ENCODE data around the gene ZNF683.

DNA sequence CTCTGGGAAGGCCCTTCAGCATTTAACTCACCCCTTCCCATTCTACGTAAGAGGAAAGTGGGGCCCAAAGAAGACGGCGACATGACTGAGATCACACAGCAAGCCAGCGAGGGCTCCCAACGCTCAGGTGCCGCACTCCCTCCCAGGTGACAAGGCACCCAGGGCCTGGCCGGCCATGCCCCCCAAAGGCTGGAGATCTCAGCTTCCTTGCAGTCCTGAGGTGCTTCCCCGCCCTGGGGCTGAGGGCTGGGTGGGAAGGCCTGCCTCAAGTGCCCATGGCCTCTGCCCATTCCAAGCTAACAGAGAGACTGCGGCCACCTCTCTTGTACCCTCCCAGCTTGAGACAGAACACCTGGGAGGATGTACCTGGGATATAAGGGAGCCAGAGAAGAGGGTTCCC is 17.6 kb downstream of the ZNF683 start:
- TF ChIP-seq, protein P1, sequence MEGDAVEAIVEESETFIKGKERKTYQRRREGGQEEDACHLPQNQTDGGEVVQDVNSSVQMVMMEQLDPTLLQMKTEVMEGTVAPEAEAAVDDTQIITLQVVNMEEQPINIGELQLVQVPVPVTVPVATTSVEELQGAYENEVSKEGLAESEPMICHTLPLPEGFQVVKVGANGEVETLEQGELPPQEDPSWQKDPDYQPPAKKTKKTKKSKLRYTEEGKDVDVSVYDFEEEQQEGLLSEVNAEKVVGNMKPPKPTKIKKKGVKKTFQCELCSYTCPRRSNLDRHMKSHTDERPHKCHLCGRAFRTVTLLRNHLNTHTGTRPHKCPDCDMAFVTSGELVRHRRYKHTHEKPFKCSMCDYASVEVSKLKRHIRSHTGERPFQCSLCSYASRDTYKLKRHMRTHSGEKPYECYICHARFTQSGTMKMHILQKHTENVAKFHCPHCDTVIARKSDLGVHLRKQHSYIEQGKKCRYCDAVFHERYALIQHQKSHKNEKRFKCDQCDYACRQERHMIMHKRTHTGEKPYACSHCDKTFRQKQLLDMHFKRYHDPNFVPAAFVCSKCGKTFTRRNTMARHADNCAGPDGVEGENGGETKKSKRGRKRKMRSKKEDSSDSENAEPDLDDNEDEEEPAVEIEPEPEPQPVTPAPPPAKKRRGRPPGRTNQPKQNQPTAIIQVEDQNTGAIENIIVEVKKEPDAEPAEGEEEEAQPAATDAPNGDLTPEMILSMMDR (IDR thresholded peaks at IDR 0.05): no peak
- TF ChIP-seq EP300 (IDR thresholded peaks at IDR 0.05) (no peak), POLR2A (IDR thresholded peaks at IDR 0.05) (no peak)
